GM21528 (cell line): ENCODE results near the gene TRIM7.
"Not testable (repeated sequence)": the region's sequence is repeated elsewhere in the genome, so short reads cannot be mapped to it uniquely, and the experiment has no call there.

Experiments used
- ATAC-seq: cut with Tn5 transposase; IDR thresholded peaks from one replicate; pipeline ENCODE4 v1.9.1; 2021; ENCODE audit warnings: mild to moderate bottlenecking, moderate library complexity; ENCODE audit not compliant: unreplicated experiment, low FRiP score

Gene TRIM7

GRCh38 chr5:181215997-181216989 lies 11.3 kb upstream of the TRIM7 start:
- no peak for ATAC-seq

GRCh38 chr5:181214249-181214648 lies 9.3 kb upstream of the TRIM7 start:
- ATAC-seq: not testable (repeated sequence)

- ATAC-seq: no peak
Measured at GRCh38 chr5:181212934-181213333, 7.9 kb upstream of the TRIM7 start.

- no peak for ATAC-seq
Measured at GRCh38 chr5:181212080-181212479, 7.1 kb upstream of the TRIM7 start.

GRCh38 chr5:181211208-181211607 lies 6.2 kb upstream of the TRIM7 start:
- ATAC-seq: no peak

GRCh38 chr5:181210698-181211097 lies 5.7 kb upstream of the TRIM7 start:
- ATAC-seq: not testable (repeated sequence)

- not testable (repeated sequence) for ATAC-seq
Measured at GRCh38 chr5:181210148-181210547, 5.2 kb upstream of the TRIM7 start.

GRCh38 chr5:181209006-181209405 lies 4.0 kb upstream of the TRIM7 start:
- not testable (repeated sequence) for ATAC-seq

GRCh38 chr5:181207960-181208253 lies 2.9 kb upstream of the TRIM7 start:
- ATAC-seq: no peak

- ATAC-seq: peak; percentile 47
Measured at GRCh38 chr5:181207214-181207959, 2.4 kb upstream of the TRIM7 start.

GRCh38 chr5:181205761-181206649 lies 1.0 kb upstream of the TRIM7 start:
- no peak for ATAC-seq

- ATAC-seq: no peak
Measured at GRCh38 chr5:181204113-181204825, 727 bp downstream of the TRIM7 start.

- no peak for ATAC-seq
Measured at GRCh38 chr5:181203777-181204112, 1.3 kb downstream of the TRIM7 start.

- ATAC-seq: no peak
Measured at GRCh38 chr5:181203093-181203711, 1.8 kb downstream of the TRIM7 start.

- ATAC-seq: no peak
Measured at GRCh38 chr5:181200816-181201215, 4.2 kb downstream of the TRIM7 start.

- no peak for ATAC-seq
Measured at GRCh38 chr5:181199881-181200638, 4.9 kb downstream of the TRIM7 start.

GRCh38 chr5:181198905-181199519 lies 6.0 kb downstream of the TRIM7 start:
- ATAC-seq: peak; percentile 40

GRCh38 chr5:181198106-181198685 lies 6.8 kb downstream of the TRIM7 start:
- ATAC-seq: no peak
